ENCODE measurements around the gene SORCS2.

The SORCS2 gene

DNA sequence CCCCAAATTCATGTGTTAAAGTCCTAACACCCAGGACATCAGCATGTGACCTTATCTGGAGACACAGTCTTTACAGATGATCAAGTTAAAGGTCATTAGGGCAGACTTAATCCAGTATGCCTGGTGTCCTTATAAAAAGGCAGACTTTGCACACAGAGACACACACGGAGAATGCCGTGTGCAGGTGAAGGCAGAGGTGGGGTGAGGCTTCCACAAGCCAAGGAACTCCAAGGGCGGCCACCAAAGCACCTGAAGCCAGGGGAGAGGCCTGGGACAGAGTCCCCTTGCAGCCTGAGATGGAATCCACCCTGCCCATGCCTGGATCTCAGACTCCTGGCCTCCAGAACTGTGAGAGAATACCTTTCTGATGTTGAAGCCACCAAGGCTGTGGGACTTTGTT lies 26.1 kb upstream of the SORCS2 start:
- H3K4me3 Mint-ChIP-seq: no peak overlapping the region
- H3K9me3 Mint-ChIP-seq: no peaks in the 10 kb centered on the region
- no peak overlapping the region for H3K27ac Mint-ChIP-seq
- DNase-seq (no peak), ATAC-seq (replicated peaks) (no peak)
- H3K36me3 Mint-ChIP-seq (ENCODE audit: insufficient read depth): no peaks in the 10 kb centered on the region
- H3K27me3 Mint-ChIP-seq: peaks cover 16 to 22% of the 10 kb centered on the region in 2 donors
- H3K4me1 Mint-ChIP-seq (ENCODE audit: low read depth in 2 of 2): peaks cover 9 to 12% of the 10 kb centered on the region in 2 donors

- Mint-ChIP-seq H3K4me1 (ENCODE audit: low read depth in 2 of 2) (peaks cover 9 to 12% of the 10 kb centered on the region in 2 donors), H3K9me3 (no peaks in the 10 kb centered on the region), H3K27ac (no peak overlapping the region), H3K36me3 (ENCODE audit: insufficient read depth) (no peaks in the 10 kb centered on the region), H3K4me3 (no peak overlapping the region), H3K27me3 (peaks cover 12 to 13% of the 10 kb centered on the region in 2 donors)
- DNase-seq (no peak), ATAC-seq (replicated peaks) (no peak)
Observed at GRCh38 chr4:7166981-7167700, 25.2 kb upstream of the SORCS2 start.

GRCh38 chr4:7167706-7168105 lies 24.6 kb upstream of the SORCS2 start:
- Mint-ChIP-seq H3K27ac (no peak overlapping the region), H3K4me1 (ENCODE audit: low read depth in 2 of 2) (peaks cover 9 to 12% of the 10 kb centered on the region in 2 donors), H3K9me3 (no peaks in the 10 kb centered on the region), H3K4me3 (no peak overlapping the region), H3K36me3 (ENCODE audit: insufficient read depth) (no peaks in the 10 kb centered on the region), H3K27me3 (peaks cover 7 to 12% of the 10 kb centered on the region in 2 donors)
- ATAC-seq (replicated peaks) (no peak), DNase-seq (no peak)

GRCh38 chr4:7168106-7168505 lies 24.2 kb upstream of the SORCS2 start:
- H3K9me3 Mint-ChIP-seq: no peaks in the 10 kb centered on the region
- peaks cover 3 to 12% of the 10 kb centered on the region in 2 donors for H3K27me3 Mint-ChIP-seq
- ATAC-seq (replicated peaks) (no peak), DNase-seq (no peak)
- peaks cover 9 to 12% of the 10 kb centered on the region in 2 donors for H3K4me1 Mint-ChIP-seq (ENCODE audit: low read depth in 2 of 2)
- no peak overlapping the region for H3K27ac Mint-ChIP-seq
- H3K4me3 Mint-ChIP-seq: no peak overlapping the region
- no peaks in the 10 kb centered on the region for H3K36me3 Mint-ChIP-seq (ENCODE audit: insufficient read depth)

GRCh38 chr4:7169134-7169533 lies 23.2 kb upstream of the SORCS2 start:
- ATAC-seq (replicated peaks): peak; percentile 33
- Mint-ChIP-seq H3K36me3 (ENCODE audit: insufficient read depth) (no peaks in the 10 kb centered on the region), H3K27me3 (peaks cover 0 to 6% of the 10 kb centered on the region in 2 donors), H3K4me1 (ENCODE audit: low read depth in 2 of 2) (peaks cover 9 to 12% of the 10 kb centered on the region in 2 donors), H3K27ac (peak overlapping the region in 1 of 2 donors; percentile 1), H3K9me3 (no peaks in the 10 kb centered on the region), H3K4me3 (peak overlapping the region; percentile 57 to 59)
- no peak for DNase-seq

GRCh38 chr4:7170012-7170411 lies 22.3 kb upstream of the SORCS2 start:
- no peak for ATAC-seq (replicated peaks)
- Mint-ChIP-seq H3K36me3 (ENCODE audit: insufficient read depth) (no peaks in the 10 kb centered on the region), H3K9me3 (no peaks in the 10 kb centered on the region), H3K4me3 (peak overlapping the region in 1 of 2 donors; percentile 59), H3K4me1 (ENCODE audit: low read depth in 2 of 2) (peaks cover 9 to 12% of the 10 kb centered on the region in 2 donors), H3K27me3 (peaks cover 0 to under 1% of the 10 kb centered on the region in 2 donors), H3K27ac (peak overlapping the region; percentile 22 to 45)
- DNase-seq: no peak

DNA sequence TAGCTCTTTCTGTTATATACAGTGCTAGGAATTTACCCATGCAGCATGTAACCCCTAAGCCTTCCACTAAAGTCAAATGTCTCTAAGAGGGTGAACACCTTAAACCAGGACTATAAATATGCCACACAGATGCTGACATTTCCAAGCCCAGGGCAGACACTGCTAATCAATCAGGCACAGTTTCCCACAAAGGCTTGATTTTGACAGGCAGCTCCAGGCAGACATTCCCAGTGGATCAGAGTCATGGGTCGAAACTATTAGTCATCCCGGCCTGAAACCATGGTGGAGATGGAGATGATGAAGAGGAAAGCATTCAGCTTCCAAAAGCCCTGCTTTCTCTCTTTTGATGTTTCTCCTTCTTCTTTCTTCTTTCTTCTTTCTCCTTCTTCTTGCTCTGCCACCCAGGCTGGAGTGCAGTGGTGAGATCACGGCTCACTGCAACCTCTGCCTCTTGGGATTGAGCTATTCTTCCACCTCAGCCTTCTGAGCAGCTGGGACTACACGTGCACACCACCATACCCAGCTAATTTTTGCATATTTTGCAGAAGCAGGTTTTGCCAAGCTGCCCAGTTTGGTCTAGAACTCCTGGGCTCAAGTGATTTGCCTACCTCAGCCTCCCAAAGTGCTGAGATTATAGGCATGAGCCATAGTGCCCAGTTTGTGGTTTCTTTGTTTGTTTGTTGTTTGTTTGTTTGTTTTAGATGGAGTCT lies 21.0 kb upstream of the SORCS2 start:
- Mint-ChIP-seq H3K9me3 (no peaks in the 10 kb centered on the region), H3K4me3 (no peak overlapping the region)
- no peak for ATAC-seq (replicated peaks)

GRCh38 chr4:7172508-7172907 lies 19.8 kb upstream of the SORCS2 start:
- Mint-ChIP-seq H3K36me3 (ENCODE audit: insufficient read depth) (no peaks in the 10 kb centered on the region), H3K4me1 (ENCODE audit: low read depth in 2 of 2) (peaks cover 9 to 12% of the 10 kb centered on the region in 2 donors), H3K9me3 (no peaks in the 10 kb centered on the region), H3K27ac (no peak overlapping the region), H3K27me3 (no peaks in the 10 kb centered on the region), H3K4me3 (no peak overlapping the region)
- no peak for DNase-seq
- ATAC-seq (replicated peaks): no peak

More for the DNA sequence above, 21.0 kb upstream of the SORCS2 start:
- no peak overlapping the region for H3K27ac Mint-ChIP-seq
- no peaks in the 10 kb centered on the region for H3K36me3 Mint-ChIP-seq (ENCODE audit: insufficient read depth)
- peaks cover 9 to 12% of the 10 kb centered on the region in 2 donors for H3K4me1 Mint-ChIP-seq (ENCODE audit: low read depth in 2 of 2)
- DNase-seq: no peak
- H3K27me3 Mint-ChIP-seq: no peaks in the 10 kb centered on the region

GRCh38 chr4:7172946-7173345 lies 19.4 kb upstream of the SORCS2 start:
- Mint-ChIP-seq H3K4me1 (ENCODE audit: low read depth in 2 of 2) (peaks cover 9 to 12% of the 10 kb centered on the region in 2 donors), H3K4me3 (no peak overlapping the region), H3K27me3 (no peaks in the 10 kb centered on the region), H3K36me3 (ENCODE audit: insufficient read depth) (no peaks in the 10 kb centered on the region), H3K9me3 (no peaks in the 10 kb centered on the region), H3K27ac (no peak overlapping the region)
- ATAC-seq (replicated peaks) (no peak), DNase-seq (no peak)

DNA sequence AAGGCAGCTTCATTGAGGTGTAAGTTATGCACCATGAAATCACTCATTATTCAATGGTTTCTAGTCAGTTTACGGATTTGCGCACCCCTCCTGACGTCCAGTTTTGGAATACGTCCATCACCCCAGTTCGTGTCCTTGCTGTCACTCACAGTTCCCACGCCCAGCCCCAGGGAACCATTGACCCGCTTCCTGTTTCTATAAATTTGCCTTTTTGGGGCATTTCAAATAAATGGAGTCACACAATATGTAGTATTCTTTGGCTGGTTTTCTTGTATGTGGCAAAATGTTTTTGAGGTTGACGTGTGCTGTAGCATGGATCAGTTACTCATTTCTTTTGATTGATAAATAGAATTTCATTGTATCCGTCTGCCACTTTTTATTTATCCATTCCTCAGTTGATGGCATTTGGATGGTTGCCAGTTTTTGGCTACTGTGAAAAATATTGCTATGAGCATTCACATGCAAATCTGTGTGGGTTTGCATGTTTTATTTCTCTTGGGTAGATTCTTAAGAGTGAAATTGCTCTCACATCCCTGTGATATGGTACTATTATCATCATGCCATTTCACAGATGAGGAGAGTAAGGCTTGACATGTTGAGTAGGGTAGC lies 18.4 kb upstream of the SORCS2 start:
- Mint-ChIP-seq H3K9me3 (no peaks in the 10 kb centered on the region), H3K4me3 (no peak overlapping the region), H3K36me3 (ENCODE audit: insufficient read depth) (no peaks in the 10 kb centered on the region), H3K27me3 (no peaks in the 10 kb centered on the region), H3K4me1 (ENCODE audit: low read depth in 2 of 2) (peaks cover 5 to 7% of the 10 kb centered on the region in 2 donors), H3K27ac (peak overlapping the region in 1 of 2 donors; percentile 4)
- ATAC-seq (replicated peaks) (no peak), DNase-seq (no peak)

DNA sequence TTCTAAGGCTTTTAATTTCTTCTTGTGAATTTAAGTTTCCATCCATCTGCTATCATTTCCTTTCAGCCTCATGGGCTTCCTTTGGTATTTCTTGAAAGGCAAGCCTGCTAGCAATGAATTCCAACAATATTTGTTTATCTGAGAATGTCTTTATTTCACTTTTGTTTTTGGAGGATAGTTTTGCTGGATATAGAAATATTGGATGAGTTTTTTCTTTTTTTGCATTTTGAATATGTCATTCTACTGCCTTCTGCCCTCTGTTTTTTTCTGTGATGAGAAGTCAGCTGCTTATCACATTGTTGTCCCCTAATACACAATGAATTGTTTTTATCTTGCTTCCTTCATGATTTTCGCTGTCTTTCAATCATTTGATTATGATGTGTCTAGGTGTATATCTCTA lies 13.2 kb upstream of the SORCS2 start:
- peaks cover 8% of the 10 kb centered on the region in 2 donors for H3K4me1 Mint-ChIP-seq (ENCODE audit: low read depth in 2 of 2)
- H3K27ac Mint-ChIP-seq: no peak overlapping the region
- peaks cover 14 to 16% of the 10 kb centered on the region in 2 donors for H3K27me3 Mint-ChIP-seq
- H3K4me3 Mint-ChIP-seq: no peak overlapping the region
- ATAC-seq (replicated peaks): no peak
- no peaks in the 10 kb centered on the region for H3K36me3 Mint-ChIP-seq (ENCODE audit: insufficient read depth)
- no peak for DNase-seq
- H3K9me3 Mint-ChIP-seq: peaks cover 3 to 7% of the 10 kb centered on the region in 2 donors

DNA sequence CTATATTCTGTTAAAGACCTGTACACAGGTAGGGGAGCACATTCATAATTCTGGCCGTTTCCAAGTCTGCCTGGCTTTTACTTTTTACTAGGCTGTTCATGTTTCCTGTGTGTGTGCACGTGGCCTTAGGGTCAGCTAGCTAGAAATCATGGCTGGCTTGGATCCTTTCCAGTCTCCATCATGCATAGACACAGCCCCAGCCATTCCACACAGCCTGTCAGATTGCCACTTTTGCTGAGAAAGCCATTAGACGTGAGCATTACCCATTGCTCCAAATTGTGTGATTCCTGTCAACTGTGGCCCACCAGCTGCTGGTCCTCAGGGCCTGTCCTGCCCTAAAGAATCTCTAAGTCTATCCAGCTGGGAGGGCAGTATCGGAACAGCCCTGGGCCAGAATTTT lies 11.4 kb upstream of the SORCS2 start:
- peaks cover 8% of the 10 kb centered on the region in 2 donors for H3K4me1 Mint-ChIP-seq (ENCODE audit: low read depth in 2 of 2)

DNA sequence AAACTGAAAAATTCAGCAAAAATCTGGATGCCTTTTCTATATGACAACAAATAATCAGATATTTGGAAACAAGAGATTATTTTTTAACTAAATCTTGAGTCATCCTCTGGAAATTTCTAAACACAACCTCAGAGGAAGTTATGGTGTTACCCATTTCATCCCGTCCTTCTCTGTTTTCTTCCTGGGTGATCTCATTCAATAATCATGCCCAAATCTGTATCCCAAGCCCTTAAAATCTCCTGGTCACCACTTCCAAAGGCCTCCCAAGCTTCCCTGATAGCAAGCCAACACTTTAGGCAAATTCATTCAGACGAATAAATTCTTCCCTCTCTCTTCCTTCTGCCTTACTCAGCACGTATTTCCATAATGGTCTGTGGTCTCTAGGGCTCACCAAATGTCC lies 9.7 kb upstream of the SORCS2 start:
- peaks cover 27 to 29% of the 10 kb centered on the region in 2 donors for H3K27me3 Mint-ChIP-seq
- H3K27ac Mint-ChIP-seq: no peak overlapping the region
- H3K36me3 Mint-ChIP-seq (ENCODE audit: insufficient read depth): no peaks in the 10 kb centered on the region
- ATAC-seq (replicated peaks) (no peak), DNase-seq (no peak)
- peaks cover 8% of the 10 kb centered on the region in 2 donors for H3K4me1 Mint-ChIP-seq (ENCODE audit: low read depth in 2 of 2)
- peaks cover 3 to 7% of the 10 kb centered on the region in 2 donors for H3K9me3 Mint-ChIP-seq
- H3K4me3 Mint-ChIP-seq: no peak overlapping the region

More for the DNA sequence above, 11.4 kb upstream of the SORCS2 start:
- ATAC-seq (replicated peaks) (no peak), DNase-seq (no peak)
- Mint-ChIP-seq H3K4me3 (no peak overlapping the region), H3K27me3 (peaks cover 14 to 16% of the 10 kb centered on the region in 2 donors), H3K27ac (no peak overlapping the region), H3K36me3 (ENCODE audit: insufficient read depth) (no peaks in the 10 kb centered on the region), H3K9me3 (peaks cover 3 to 7% of the 10 kb centered on the region in 2 donors)
